C4-2B (cell line): ENCODE results near the gene RAG1.

Experiments
- CTCF ChIP-seq: fragments of 450-650 bp; conservative IDR thresholded peaks from 2 replicates; pipeline ENCODE4 v1.5.1; 2017; ENCODE audit warnings: mild to moderate bottlenecking
- ZFX ChIP-seq: fragments of 450-650 bp; IDR thresholded peaks from 2 replicates; pipeline ENCODE4 v1.6.1; 2017

- TF ChIP-seq CTCF (no peak), ZFX (no peak)
Measured at GRCh38 chr11:36628765-36629244, 61.0 kb downstream of the RAG1 start.
